RWPE1 (cell line): ENCODE results near the gene CHCHD3.
"Not testable (repeated sequence)": the region's sequence is repeated elsewhere in the genome, so short reads cannot be mapped to it uniquely, and the experiment has no call there.

Experiments
- CTCF ChIA-PET: fragments of 350-600 bp; sonication (Branson Sonifier 250); formaldehyde crosslinking; extraction: SDS; loops from one replicate; lab custom pipeline; 2021; lab: Yijun Ruan, JAX
- POLR2A ChIA-PET: fragments of 400-600 bp; formaldehyde crosslinking; extraction: SDS; loops from one replicate; lab custom pipeline; 2020; ENCODE audit warnings: antibody characterized with exemption; ENCODE audit not compliant: low non-redundant PET; lab: Yijun Ruan, JAX
- DNase-seq: peaks from one replicate; pipeline ENCODE4 v3.0.0; 2012; ENCODE audit warnings: low spot score
- H3K27ac ChIP-seq: fragments of 450-650 bp; 2 replicates; pipeline ENCODE4 v1.5.1; 2017
- TF ChIP-seq, protein P1 (sequence below): fragments of 450-650 bp; conservative IDR thresholded peaks from 2 replicates; pipeline ENCODE4 v1.5.1; 2017; ENCODE audit warnings: low read depth, mild to moderate bottlenecking

The CHCHD3 gene

GRCh38 chr7:132915647-132916046 lies 166.2 kb downstream of the CHCHD3 start:
- TF ChIP-seq, protein P1, sequence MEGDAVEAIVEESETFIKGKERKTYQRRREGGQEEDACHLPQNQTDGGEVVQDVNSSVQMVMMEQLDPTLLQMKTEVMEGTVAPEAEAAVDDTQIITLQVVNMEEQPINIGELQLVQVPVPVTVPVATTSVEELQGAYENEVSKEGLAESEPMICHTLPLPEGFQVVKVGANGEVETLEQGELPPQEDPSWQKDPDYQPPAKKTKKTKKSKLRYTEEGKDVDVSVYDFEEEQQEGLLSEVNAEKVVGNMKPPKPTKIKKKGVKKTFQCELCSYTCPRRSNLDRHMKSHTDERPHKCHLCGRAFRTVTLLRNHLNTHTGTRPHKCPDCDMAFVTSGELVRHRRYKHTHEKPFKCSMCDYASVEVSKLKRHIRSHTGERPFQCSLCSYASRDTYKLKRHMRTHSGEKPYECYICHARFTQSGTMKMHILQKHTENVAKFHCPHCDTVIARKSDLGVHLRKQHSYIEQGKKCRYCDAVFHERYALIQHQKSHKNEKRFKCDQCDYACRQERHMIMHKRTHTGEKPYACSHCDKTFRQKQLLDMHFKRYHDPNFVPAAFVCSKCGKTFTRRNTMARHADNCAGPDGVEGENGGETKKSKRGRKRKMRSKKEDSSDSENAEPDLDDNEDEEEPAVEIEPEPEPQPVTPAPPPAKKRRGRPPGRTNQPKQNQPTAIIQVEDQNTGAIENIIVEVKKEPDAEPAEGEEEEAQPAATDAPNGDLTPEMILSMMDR, result no peak
- ChIA-PET POLR2A (no interaction called here), CTCF (no interaction called here)
- no peak overlapping the region for H3K27ac ChIP-seq
- no peak for DNase-seq

DNA sequence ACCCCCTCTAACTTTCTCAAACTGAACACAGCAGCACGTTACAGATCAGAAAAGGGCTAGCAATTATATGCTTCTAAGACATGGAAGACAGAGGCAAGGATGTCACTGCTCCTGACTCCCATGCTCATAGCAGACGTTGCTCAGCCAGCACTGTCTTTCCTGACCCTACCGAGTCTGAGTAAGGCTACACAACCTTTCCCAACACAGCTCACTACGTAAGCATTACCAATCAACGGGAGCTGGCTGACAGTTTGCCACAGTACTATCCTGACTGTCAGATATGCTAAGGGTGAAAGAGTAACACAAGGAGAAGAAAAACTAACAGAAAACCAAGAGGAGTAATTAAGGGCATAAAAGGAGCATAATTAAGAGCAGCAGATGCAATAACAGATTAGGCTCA lies 171.2 kb downstream of the CHCHD3 start:
- no peak overlapping the region for H3K27ac ChIP-seq
- TF ChIP-seq, protein P1, result no peak
- ChIA-PET POLR2A (no interaction called here), CTCF (no interaction called here)
- DNase-seq, result no peak

- CTCF ChIA-PET, result no interaction called here
- DNase-seq, result no peak
- TF ChIP-seq, protein P1, result no peak
- H3K27ac ChIP-seq, result no peak overlapping the region
- POLR2A ChIA-PET, result no interaction called here
These were observed 174.4 kb downstream of the CHCHD3 start for GRCh38 chr7:132907380-132907940.

DNA sequence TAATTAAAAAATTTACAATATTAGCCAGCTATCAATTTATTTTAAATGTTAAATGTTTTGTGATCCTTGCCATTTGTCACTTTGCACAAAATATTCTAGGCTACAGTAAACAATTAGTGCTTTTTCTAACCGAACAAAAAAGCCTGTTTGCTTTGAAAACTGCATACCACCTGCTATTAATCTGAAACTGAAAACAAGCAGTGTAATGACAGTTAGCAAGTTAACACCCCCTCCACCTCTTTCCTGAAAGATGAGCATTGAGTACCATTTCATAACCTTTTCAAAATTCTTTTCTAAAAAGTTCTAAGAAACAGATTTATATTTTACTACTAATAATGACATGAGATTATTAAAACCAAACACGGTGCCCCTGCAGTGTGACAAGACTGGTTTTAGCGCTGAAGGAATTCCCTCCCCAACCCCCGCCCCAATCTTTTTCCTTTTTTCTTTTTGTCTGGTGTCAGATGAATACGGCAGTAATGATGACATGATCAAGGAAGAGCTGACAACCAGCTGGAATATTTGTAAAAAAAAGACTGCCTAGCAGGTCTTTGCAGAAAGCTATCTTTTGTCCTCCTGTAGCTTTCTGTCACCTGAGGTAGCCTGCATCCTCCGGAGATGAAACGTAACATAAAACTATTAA lies 175.6 kb downstream of the CHCHD3 start:
- TF ChIP-seq, protein P1, result no peak
- H3K27ac ChIP-seq, result no peak overlapping the region
- DNase-seq, result no peak
- CTCF ChIA-PET, result no interaction called here
- POLR2A ChIA-PET, result no interaction called here

GRCh38 chr7:132905136-132905535 lies 176.8 kb downstream of the CHCHD3 start:
- POLR2A ChIA-PET, H3K27ac ChIP-seq, DNase-seq, CTCF ChIA-PET: not testable (repeated sequence)

GRCh38 chr7:132904209-132904608 lies 177.7 kb downstream of the CHCHD3 start:
- CTCF ChIA-PET, result no interaction called here
- H3K27ac ChIP-seq, result no peak overlapping the region
- TF ChIP-seq, protein P1, result no peak
- no peak for DNase-seq
- POLR2A ChIA-PET, result no interaction called here

GRCh38 chr7:132902294-132902693 lies 179.6 kb downstream of the CHCHD3 start:
- POLR2A ChIA-PET, H3K27ac ChIP-seq, CTCF ChIA-PET, DNase-seq: not testable (repeated sequence)
